ENCODE measurements around the gene GRAP2. TPM values are rescaled to one million over a fixed set of nuclear protein-coding genes. Genes with fewer than 3 reads are reported as not detected.
"Not testable (repeated sequence)": the region's sequence is repeated elsewhere in the genome, so short reads cannot be mapped to it uniquely, and the experiment has no call there.

Gene GRAP2
- total and polyA plus RNA-seq, 2 donors, result 1.7 to 3.2 TPM

GRCh38 chr22:39880722-39881121 lies 20.2 kb upstream of the GRAP2 start:
- no peak for DNase-seq (ENCODE audit: extremely low spot score)
- Histone ChIP-seq H3K36me3 (ENCODE audit: insufficient read depth) (no peaks in the 10 kb centered on the region), H3K4me1 (ENCODE audit: insufficient read depth) (no peaks in the 10 kb centered on the region), H3K27ac (ENCODE audit: low read depth) (no peak overlapping the region), H3K4me3 (ENCODE audit: low read depth, low read length) (no peak overlapping the region)

- H3K27ac ChIP-seq (ENCODE audit: low read depth), result no peak overlapping the region
- no peaks in the 10 kb centered on the region for H3K36me3 ChIP-seq (ENCODE audit: insufficient read depth)
- no peak for DNase-seq (ENCODE audit: extremely low spot score)
- H3K4me1 ChIP-seq (ENCODE audit: insufficient read depth), result no peaks in the 10 kb centered on the region
- 71% methylated on average over 1 of the region's 1 CpG for WGBS
- H3K4me3 ChIP-seq (ENCODE audit: low read depth, low read length), result no peak overlapping the region
Measured at GRCh38 chr22:39883057-39883456, 17.8 kb upstream of the GRAP2 start.

GRCh38 chr22:39889924-39890323 lies 11.0 kb upstream of the GRAP2 start:
- WGBS, result 79% methylated on average over 3 of the region's 3 CpGs
- not testable (repeated sequence) for H3K27ac ChIP-seq (ENCODE audit: low read depth); H3K4me3 ChIP-seq (ENCODE audit: low read depth, low read length); H3K4me1 ChIP-seq (ENCODE audit: insufficient read depth); DNase-seq (ENCODE audit: extremely low spot score); H3K36me3 ChIP-seq (ENCODE audit: insufficient read depth)

- no peak for DNase-seq (ENCODE audit: extremely low spot score)
- no peaks in the 10 kb centered on the region for H3K4me1 ChIP-seq (ENCODE audit: insufficient read depth)
- WGBS, result 79% methylated on average over 20 of the region's 20 CpGs
- H3K4me3 ChIP-seq (ENCODE audit: low read depth, low read length), result no peak within 1 kb of the TSS
- no peak within 1 kb of the TSS for H3K27ac ChIP-seq (ENCODE audit: low read depth)
- H3K36me3 ChIP-seq (ENCODE audit: insufficient read depth), result no peaks in the 10 kb centered on the region
Measured at GRCh38 chr22:39893526-39893925, 7.4 kb upstream of the GRAP2 start, which contains the start of gene ENTHD1. Gene ENTHD1, minus strand, starts transcription at chr22:39893760. Its CDS starts 6,012 bp downstream, at chr22:39887748.

GRCh38 chr22:39894554-39895092 lies 6.3 kb upstream of the GRAP2 start:
- H3K4me1 ChIP-seq (ENCODE audit: insufficient read depth), result no peaks in the 10 kb centered on the region
- no peaks in the 10 kb centered on the region for H3K36me3 ChIP-seq (ENCODE audit: insufficient read depth)
- WGBS, result 51% methylated on average over 7 of the region's 7 CpGs
- H3K4me3 ChIP-seq (ENCODE audit: low read depth, low read length), result no peak overlapping the region
- no peak overlapping the region for H3K27ac ChIP-seq (ENCODE audit: low read depth)
- DNase-seq (ENCODE audit: extremely low spot score), result no peak

GRCh38 chr22:39895682-39896081 lies 5.2 kb upstream of the GRAP2 start:
- Histone ChIP-seq H3K4me3 (ENCODE audit: low read depth, low read length) (no peak overlapping the region), H3K4me1 (ENCODE audit: insufficient read depth) (no peaks in the 10 kb centered on the region), H3K27ac (ENCODE audit: low read depth) (no peak overlapping the region), H3K36me3 (ENCODE audit: insufficient read depth) (no peaks in the 10 kb centered on the region)
- DNase-seq (ENCODE audit: extremely low spot score), result no peak
- 85% methylated on average over 1 of the region's 1 CpG for WGBS

- WGBS, result 79% methylated on average over 6 of the region's 6 CpGs
- no peak overlapping the region for H3K27ac ChIP-seq (ENCODE audit: low read depth)
Measured at GRCh38 chr22:39896313-39896996, 4.4 kb upstream of the GRAP2 start.

GRCh38 chr22:39897841-39898240 lies 3.0 kb upstream of the GRAP2 start:
- H3K4me3 ChIP-seq (ENCODE audit: low read depth, low read length), result no peak overlapping the region
- 88% methylated on average over 3 of the region's 3 CpGs for WGBS
- no peak overlapping the region for H3K27ac ChIP-seq (ENCODE audit: low read depth)
- no peak for DNase-seq (ENCODE audit: extremely low spot score)
- H3K4me1 ChIP-seq (ENCODE audit: insufficient read depth), result no peaks in the 10 kb centered on the region
- H3K36me3 ChIP-seq (ENCODE audit: insufficient read depth), result no peaks in the 10 kb centered on the region

More at GRCh38 chr22:39896313-39896996, 4.4 kb upstream of the GRAP2 start:
- H3K36me3 ChIP-seq (ENCODE audit: insufficient read depth), result no peaks in the 10 kb centered on the region
- no peak overlapping the region for H3K4me3 ChIP-seq (ENCODE audit: low read depth, low read length)
- DNase-seq (ENCODE audit: extremely low spot score), result no peak
- no peaks in the 10 kb centered on the region for H3K4me1 ChIP-seq (ENCODE audit: insufficient read depth)

GRCh38 chr22:39898997-39899396 lies 1.9 kb upstream of the GRAP2 start:
- Histone ChIP-seq H3K27ac (ENCODE audit: low read depth) (no peak overlapping the region), H3K36me3 (ENCODE audit: insufficient read depth) (no peaks in the 10 kb centered on the region), H3K4me1 (ENCODE audit: insufficient read depth) (no peaks in the 10 kb centered on the region), H3K4me3 (ENCODE audit: low read depth, low read length) (no peak overlapping the region)
- DNase-seq (ENCODE audit: extremely low spot score), result no peak
- WGBS, result 71% methylated on average over 2 of the region's 2 CpGs

GRCh38 chr22:39901565-39902146 lies 772 bp downstream of the GRAP2 start:
- H3K4me3 ChIP-seq (ENCODE audit: low read depth, low read length), result peak overlapping the region; percentile 22

GRCh38 chr22:39904024-39904423 lies 3.1 kb downstream of the GRAP2 start:
- not testable (repeated sequence) for H3K4me1 ChIP-seq (ENCODE audit: insufficient read depth); H3K36me3 ChIP-seq (ENCODE audit: insufficient read depth); H3K4me3 ChIP-seq (ENCODE audit: low read depth, low read length); DNase-seq (ENCODE audit: extremely low spot score); H3K27ac ChIP-seq (ENCODE audit: low read depth)
- WGBS, result 88% methylated on average over 10 of the region's 10 CpGs

More at GRCh38 chr22:39901565-39902146, 772 bp downstream of the GRAP2 start:
- no peak for DNase-seq (ENCODE audit: extremely low spot score)
- no peaks in the 10 kb centered on the region for H3K4me1 ChIP-seq (ENCODE audit: insufficient read depth)
- H3K36me3 ChIP-seq (ENCODE audit: insufficient read depth), result peaks cover 2% of the 10 kb centered on the region
- H3K27ac ChIP-seq (ENCODE audit: low read depth), result no peak overlapping the region
- 85% methylated on average over 8 of the region's 8 CpGs for WGBS

GRCh38 chr22:39904862-39905261 lies 4.0 kb downstream of the GRAP2 start:
- peak overlapping the region; percentile 10 for H3K4me3 ChIP-seq (ENCODE audit: low read depth, low read length)
- no peaks in the 10 kb centered on the region for H3K4me1 ChIP-seq (ENCODE audit: insufficient read depth)
- no peak overlapping the region for H3K27ac ChIP-seq (ENCODE audit: low read depth)
- H3K36me3 ChIP-seq (ENCODE audit: insufficient read depth), result peaks cover 2% of the 10 kb centered on the region
- 82% methylated on average over 4 of the region's 4 CpGs for WGBS
- DNase-seq (ENCODE audit: extremely low spot score), result no peak

- no peak overlapping the region for H3K4me3 ChIP-seq (ENCODE audit: low read depth, low read length)
- H3K36me3 ChIP-seq (ENCODE audit: insufficient read depth), result peaks cover 2% of the 10 kb centered on the region
- 92% methylated on average over 3 of the region's 3 CpGs for WGBS
- no peaks in the 10 kb centered on the region for H3K4me1 ChIP-seq (ENCODE audit: insufficient read depth)
- H3K27ac ChIP-seq (ENCODE audit: low read depth), result peak overlapping the region; percentile 0
- DNase-seq (ENCODE audit: extremely low spot score), result no peak
Measured at GRCh38 chr22:39905687-39906086, 4.8 kb downstream of the GRAP2 start.

GRCh38 chr22:39906207-39906606 lies 5.3 kb downstream of the GRAP2 start:
- no peak overlapping the region for H3K4me3 ChIP-seq (ENCODE audit: low read depth, low read length)
- no peak overlapping the region for H3K27ac ChIP-seq (ENCODE audit: low read depth)
- WGBS, result 73% methylated on average over 3 of the region's 3 CpGs
- no peak for DNase-seq (ENCODE audit: extremely low spot score)
- H3K4me1 ChIP-seq (ENCODE audit: insufficient read depth), result no peaks in the 10 kb centered on the region
- H3K36me3 ChIP-seq (ENCODE audit: insufficient read depth), result peaks cover 2% of the 10 kb centered on the region
